Loucy (cell line): ENCODE data around the gene INF2.

Experiments
- H2AFZ ChIP-seq: fragments of 200-600 bp; sonication (generic); 2 replicates; pipeline ENCODE4 v1.6.0; 2016; ENCODE audit warnings: antibody characterized with exemption, mild to moderate bottlenecking, low read length, moderate library complexity
- H3F3A ChIP-seq: fragments of 200-600 bp; 2 replicates; pipeline ENCODE4 v1.6.0; 2016; ENCODE audit warnings: antibody characterized with exemption, low read depth, mild to moderate bottlenecking
- H3K27me3 ChIP-seq: fragments of 200-600 bp; sonication (generic); 2 replicates; pipeline ENCODE4 v1.6.1; 2014; ENCODE audit warnings: low read length, mild to moderate bottlenecking; ENCODE audit not compliant: insufficient read depth, poor library complexity, severe bottlenecking
- H3K36me3 ChIP-seq: fragments of 200-600 bp; sonication (generic); 2 replicates; pipeline ENCODE4 v1.6.1; 2016; ENCODE audit warnings: low read length; ENCODE audit not compliant: insufficient read depth
- H3K4me1 ChIP-seq: fragments of 200-600 bp; sonication (generic); 2 replicates; pipeline ENCODE4 v1.5.1; 2014; ENCODE audit warnings: low read length, mild to moderate bottlenecking; ENCODE audit not compliant: insufficient read depth, poor library complexity, severe bottlenecking
- H3K4me2 ChIP-seq: fragments of 200-600 bp; sonication (generic); 2 replicates; pipeline ENCODE4 v1.6.0; 2014; ENCODE audit warnings: antibody characterized with exemption, low read length, low read depth, mild to moderate bottlenecking; ENCODE audit not compliant: poor library complexity, severe bottlenecking
- H3K4me3 ChIP-seq: fragments of 200-600 bp; sonication (generic); 2 replicates; pipeline ENCODE4 v1.5.1; 2014; ENCODE audit warnings: low read length, mild to moderate bottlenecking, mixed read lengths; ENCODE audit not compliant: poor library complexity, severe bottlenecking
- H3K79me2 ChIP-seq: fragments of 200-600 bp; sonication (generic); 2 replicates; pipeline ENCODE4 v1.6.1; 2014; ENCODE audit warnings: low read length; ENCODE audit not compliant: insufficient read depth
- H3K9ac ChIP-seq: fragments of 200-600 bp; sonication (generic); 2 replicates; pipeline ENCODE4 v1.6.0; 2014; ENCODE audit warnings: mild to moderate bottlenecking, low read depth, low read length, moderate library complexity; ENCODE audit not compliant: poor library complexity, severe bottlenecking
- H3K9me2 ChIP-seq: fragments of 200-600 bp; sonication (generic); replicated peaks from 2 replicates; pipeline ENCODE4 v1.6.1; 2016; ENCODE audit warnings: low read depth, low read length, mixed read lengths
- H3K9me3 ChIP-seq: fragments of 200-600 bp; sonication (generic); 2 replicates; pipeline ENCODE4 v1.6.1; 2014; ENCODE audit warnings: mild to moderate bottlenecking, antibody characterized with exemption, low read length, low read depth; ENCODE audit not compliant: insufficient read depth
- H4K20me1 ChIP-seq: fragments of 200-600 bp; sonication (generic); 2 replicates; pipeline ENCODE4 v1.6.0; 2014; ENCODE audit warnings: antibody characterized with exemption, low read length, mild to moderate bottlenecking; ENCODE audit not compliant: insufficient read depth, poor library complexity, severe bottlenecking
- CTCF ChIP-seq: fragments of 200-600 bp; sonication (generic); conservative IDR thresholded peaks from 2 replicates; pipeline ENCODE4 v1.5.1; 2014; ENCODE audit warnings: mild to moderate bottlenecking, antibody characterized with exemption, low read length
- EZH2phosphoT487 ChIP-seq: fragments of 200-600 bp; IDR thresholded peaks from 2 replicates; pipeline ENCODE4 v1.6.1; 2018; ENCODE audit warnings: antibody characterized with exemption, mild to moderate bottlenecking, moderate library complexity, borderline replicate concordance

INF2 gene

GRCh38 chr14:104689881-104690711 is 678 bp downstream of the INF2 start:
- H3K4me1 ChIP-seq, result peaks cover 68% of the 10 kb centered on the region
- H2AFZ ChIP-seq, result peak overlapping the region; percentile 41; the same call in 1 of the 2 replicates
- H3K27me3 ChIP-seq, result no peaks in the 10 kb centered on the region
- H3K4me3 ChIP-seq, result peak overlapping the region; percentile 99
- H4K20me1 ChIP-seq, result peaks cover 33% of the 10 kb centered on the region
- H3F3A ChIP-seq, result 0 out of 2 replicates have a peak, but pooled peaks cover 2% of the 10 kb centered on the region
- TF ChIP-seq EZH2phosphoT487 (no peak), CTCF (no peak)
- H3K4me2 ChIP-seq, result peak overlapping the region; percentile 98
- no peaks in the 10 kb centered on the region for H3K9me3 ChIP-seq
- no peaks in the 10 kb centered on the region for H3K9me2 ChIP-seq
- H3K36me3 ChIP-seq, result no peaks in the 10 kb centered on the region
- H3K79me2 ChIP-seq, result peaks cover 56% of the 10 kb centered on the region
- H3K9ac ChIP-seq, result peak overlapping the region; percentile 99

GRCh38 chr14:104690861-104691455 is 1.5 kb downstream of the INF2 start:
- H3K9me3 ChIP-seq, result no peaks in the 10 kb centered on the region
- no peak overlapping the region for H2AFZ ChIP-seq
- H3K9me2 ChIP-seq, result no peaks in the 10 kb centered on the region
- H3K27me3 ChIP-seq, result no peaks in the 10 kb centered on the region
- peaks cover 2% of the 10 kb centered on the region; the same call in 1 of the 2 replicates for H3K36me3 ChIP-seq
- H3F3A ChIP-seq, result 0 out of 2 replicates have a peak, but pooled peaks cover 2% of the 10 kb centered on the region
- H3K79me2 ChIP-seq, result peaks cover 64% of the 10 kb centered on the region
- H3K9ac ChIP-seq, result peak overlapping the region; percentile 99
- H3K4me1 ChIP-seq, result peaks cover 75% of the 10 kb centered on the region
- H3K4me3 ChIP-seq, result peak overlapping the region; percentile 99
- peak overlapping the region; percentile 98 for H3K4me2 ChIP-seq
- TF ChIP-seq EZH2phosphoT487, result no peak
- TF ChIP-seq CTCF, result no peak
- peaks cover 33% of the 10 kb centered on the region for H4K20me1 ChIP-seq

GRCh38 chr14:104691546-104692260 is 2.3 kb downstream of the INF2 start:
- Histone ChIP-seq H3K9me3 (no peaks in the 10 kb centered on the region), H4K20me1 (peaks cover 33% of the 10 kb centered on the region), H3K9ac (peak overlapping the region; percentile 99), H3K4me2 (peak overlapping the region; percentile 98), H3K27me3 (no peaks in the 10 kb centered on the region), H3K36me3 (peaks cover 5% of the 10 kb centered on the region; the same call in 1 of the 2 replicates), H3K4me1 (peaks cover 74% of the 10 kb centered on the region), H2AFZ (no peak overlapping the region), H3K4me3 (peak overlapping the region; percentile 99), H3F3A (0 out of 2 replicates have a peak, but pooled peaks cover 2% of the 10 kb centered on the region), H3K9me2 (no peaks in the 10 kb centered on the region), H3K79me2 (peaks cover 70% of the 10 kb centered on the region)
- TF ChIP-seq EZH2phosphoT487, result no peak
- TF ChIP-seq CTCF, result no peak
